Smooth muscle cell of bladder (primary cell): ENCODE results near the gene PSMC6. TPM values are rescaled to one million over a fixed set of nuclear protein-coding genes. Genes with fewer than 3 reads are reported as not detected.

Source experiments
- total RNA-seq: library from RNA; depleted of rRNA; stranded (reverse); fragments of >200 nt; gene quantifications from 2 replicates; pipeline ENCODE4 v1.2.3, GENCODE V29; 2014

PSMC6 gene
- 86.5 and 100 TPM in 2 replicates for total RNA-seq

DNA sequence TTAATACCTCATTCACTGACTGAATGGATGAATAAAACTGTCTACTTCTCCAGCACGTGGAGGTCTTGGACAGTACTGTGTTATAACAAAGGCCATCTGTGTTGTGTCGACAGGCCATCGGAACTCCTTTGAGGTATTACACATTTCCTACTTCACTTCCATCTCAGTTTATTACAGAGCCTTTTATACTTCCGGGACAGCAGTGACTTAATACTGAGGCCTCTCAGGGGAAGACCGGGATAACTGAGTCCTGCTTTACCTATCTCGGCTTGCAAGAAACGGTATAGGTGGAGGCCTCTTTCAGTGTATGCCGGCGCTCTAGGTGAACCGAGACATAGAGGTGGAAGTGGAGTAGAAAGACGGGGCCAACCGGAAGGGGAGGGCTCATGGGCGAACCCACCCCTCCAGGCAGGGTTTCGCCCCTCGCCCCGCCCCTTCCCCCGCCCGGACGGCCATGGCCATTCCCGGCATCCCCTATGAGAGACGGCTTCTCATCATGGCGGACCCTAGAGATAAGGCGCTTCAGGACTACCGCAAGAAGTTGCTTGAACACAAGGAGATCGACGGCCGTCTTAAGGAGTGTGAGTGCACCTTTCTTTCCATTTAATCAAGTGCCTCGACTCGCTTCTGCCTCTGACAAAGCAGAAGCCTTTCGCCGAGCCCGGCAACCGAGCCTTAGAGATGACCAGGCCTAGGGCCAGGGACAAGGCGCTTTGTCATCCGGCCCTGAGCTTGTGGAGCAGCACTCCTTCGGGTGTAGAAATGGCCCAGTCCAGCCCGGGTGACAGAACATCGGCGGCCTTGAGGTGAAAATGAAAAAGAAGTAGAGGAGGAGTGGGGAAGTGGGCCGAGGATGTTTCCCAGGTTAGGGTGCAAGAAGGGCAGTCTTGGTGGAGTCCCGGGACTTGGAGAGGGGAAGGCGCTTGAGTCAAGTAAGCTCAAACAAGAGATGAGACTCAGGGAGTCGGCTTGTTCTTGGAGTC, at the start of gene PSMC6:
TSS of gene PSMC6 (plus strand) at position 477 of the 983 bp plus-strand sequence. CDS start at position 497, 20 bp downstream.

DNA sequence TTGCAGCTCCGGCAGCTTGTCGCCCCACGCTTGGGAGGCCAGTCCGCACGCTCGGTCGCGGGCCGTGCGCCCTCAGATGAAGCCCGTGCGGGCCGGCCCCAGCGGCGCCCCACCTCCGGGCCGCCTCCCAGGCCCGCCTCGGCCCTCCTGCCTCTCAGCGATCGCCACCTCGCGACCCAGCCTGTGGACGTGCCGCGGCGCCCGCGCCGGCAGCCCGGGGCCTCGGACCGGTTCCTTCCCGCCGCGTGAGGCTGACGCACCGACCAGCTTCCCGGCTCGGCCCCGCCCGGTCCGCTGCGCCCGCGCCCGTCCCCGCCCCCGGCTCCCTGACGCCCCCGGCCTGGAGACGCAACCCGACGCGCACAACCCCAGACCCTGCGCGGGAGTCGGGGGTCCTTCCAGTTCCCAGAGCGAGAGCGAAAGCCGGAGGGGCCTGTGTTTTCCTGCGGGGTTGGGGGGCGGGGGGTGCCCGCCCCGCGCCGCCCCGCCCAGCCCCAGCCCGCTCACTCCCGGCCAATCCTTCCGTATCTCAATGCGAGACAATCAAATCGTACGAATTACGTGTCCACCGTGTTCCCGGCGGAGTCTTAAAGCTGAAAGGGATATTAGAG, 11.4 kb upstream of the PSMC6 start, which contains the start of gene ERO1A:
TSS of gene ERO1A (minus strand) at position 78 of the 611 bp plus-strand sequence. CDS start at position 1, 77 bp downstream.

DNA sequence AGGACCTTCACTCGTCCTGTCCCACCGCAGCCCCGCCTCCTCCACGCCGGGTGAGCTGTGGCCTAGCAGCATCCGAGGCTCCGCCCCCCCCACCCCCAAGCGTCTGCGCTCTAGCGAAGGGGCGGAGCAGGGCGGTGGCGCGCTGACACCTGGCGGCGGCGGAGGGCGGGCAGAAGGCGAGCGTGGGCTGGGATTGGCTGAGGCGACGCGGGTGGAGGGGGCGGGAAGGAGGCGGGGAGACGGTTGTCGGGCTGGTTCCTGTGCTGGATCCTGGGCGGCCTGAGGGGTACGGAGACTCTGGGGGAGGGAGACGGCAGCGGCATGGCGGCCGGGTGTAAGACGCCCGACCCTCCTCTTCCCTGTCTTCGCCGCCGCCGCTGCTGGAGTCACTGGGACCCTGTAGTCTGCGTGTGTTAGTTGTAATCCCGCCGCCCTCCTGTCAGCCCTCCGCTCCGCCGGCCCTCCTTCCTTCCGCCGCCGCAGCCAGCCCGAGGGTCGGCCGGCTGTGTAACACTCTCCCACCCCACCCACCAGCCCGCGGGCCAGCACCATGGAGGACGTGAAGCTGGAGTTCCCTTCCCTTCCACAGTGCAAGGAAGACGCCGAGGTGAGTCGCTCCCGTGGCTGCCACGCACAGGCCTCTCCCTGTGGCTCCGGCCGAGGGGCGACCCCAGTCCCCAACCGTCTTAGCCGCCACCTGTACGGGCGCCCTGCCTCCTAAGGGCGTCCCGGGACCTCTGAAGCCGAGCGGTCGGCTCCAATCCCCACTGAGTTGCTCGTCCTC, 23.1 kb downstream of the PSMC6 start, which contains the start of gene STYX:
TSS of gene STYX (plus strand) at position 242 of the 784 bp plus-strand sequence. CDS start at position 551, 309 bp downstream.

Other genes with a start within 250 kb of the PSMC6 start
- 1.1 and 2.0 TPM in 2 replicates for gene TXNDC16, start 154.7 kb upstream of the PSMC6 start, total RNA-seq
- 0.09 and 0.14 TPM in 2 replicates for gene GPR137C, start 154.4 kb upstream of the PSMC6 start, total RNA-seq
- 44.2 and 79.0 TPM in 2 replicates for gene ERO1A, start 11.6 kb upstream of the PSMC6 start, total RNA-seq
- 12.4 and 13.7 TPM in 2 replicates for gene STYX, start 23.0 kb downstream of the PSMC6 start, total RNA-seq
- 18.3 and 21.6 TPM in 2 replicates for gene GNPNAT1, start 84.4 kb downstream of the PSMC6 start, total RNA-seq
- 118 and 135 TPM in 2 replicates for gene FERMT2, start 243.8 kb downstream of the PSMC6 start, total RNA-seq